GM18520 (cell line): Measurements from ENCODE around the gene ABCG1.

Experiments used
- ATAC-seq: cut with Tn5 transposase; IDR thresholded peaks from one replicate; pipeline ENCODE4 v1.9.1; 2021; ENCODE audit not compliant: unreplicated experiment

The ABCG1 gene

DNA sequence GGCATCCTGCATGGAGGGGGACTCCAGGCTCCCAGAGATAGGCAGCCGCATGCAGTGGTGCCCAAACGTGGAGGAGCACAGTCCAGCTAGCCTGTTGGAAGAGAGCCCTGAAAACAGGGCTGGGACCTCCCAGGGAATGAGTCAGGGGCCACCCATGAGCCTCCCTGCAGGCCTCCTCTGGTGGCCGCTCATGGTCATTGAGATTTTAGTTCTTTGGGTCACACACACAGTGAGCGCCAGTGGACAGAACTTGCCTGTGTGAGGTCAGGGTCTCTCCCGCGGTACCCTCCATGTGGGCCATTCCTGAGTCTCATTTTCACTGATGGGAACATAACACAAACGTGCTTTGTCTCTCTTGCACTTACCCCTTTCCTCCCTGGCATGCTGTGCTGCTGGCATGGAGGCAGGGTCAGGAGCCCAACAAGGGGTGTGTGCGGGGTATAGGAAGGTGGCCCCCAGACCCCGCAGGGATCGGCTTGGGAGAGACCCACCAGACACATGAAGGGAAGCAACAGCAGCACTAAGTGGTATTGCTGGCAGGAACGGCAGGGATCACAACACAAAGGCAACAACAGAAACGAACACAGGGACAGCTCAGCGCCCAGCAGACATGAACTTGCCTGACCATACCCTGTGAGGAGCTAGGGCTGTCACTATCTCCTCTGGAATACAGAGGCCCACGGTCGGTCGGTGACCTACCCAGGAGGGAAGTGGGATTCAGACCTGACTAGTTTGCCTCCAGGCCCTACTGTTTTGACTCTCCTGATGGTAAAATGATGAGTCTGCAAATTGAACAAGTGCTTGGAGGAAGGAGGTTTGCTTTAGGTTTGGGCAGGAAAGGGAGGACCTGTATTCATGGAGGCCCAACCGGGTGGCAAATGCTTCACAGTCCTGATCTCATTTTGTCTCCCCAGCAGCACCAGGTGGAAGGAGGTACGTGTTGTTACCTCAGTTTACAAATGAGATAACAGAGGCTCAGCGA, 31.8 kb downstream of the ABCG1 start:
- no peak for ATAC-seq

DNA sequence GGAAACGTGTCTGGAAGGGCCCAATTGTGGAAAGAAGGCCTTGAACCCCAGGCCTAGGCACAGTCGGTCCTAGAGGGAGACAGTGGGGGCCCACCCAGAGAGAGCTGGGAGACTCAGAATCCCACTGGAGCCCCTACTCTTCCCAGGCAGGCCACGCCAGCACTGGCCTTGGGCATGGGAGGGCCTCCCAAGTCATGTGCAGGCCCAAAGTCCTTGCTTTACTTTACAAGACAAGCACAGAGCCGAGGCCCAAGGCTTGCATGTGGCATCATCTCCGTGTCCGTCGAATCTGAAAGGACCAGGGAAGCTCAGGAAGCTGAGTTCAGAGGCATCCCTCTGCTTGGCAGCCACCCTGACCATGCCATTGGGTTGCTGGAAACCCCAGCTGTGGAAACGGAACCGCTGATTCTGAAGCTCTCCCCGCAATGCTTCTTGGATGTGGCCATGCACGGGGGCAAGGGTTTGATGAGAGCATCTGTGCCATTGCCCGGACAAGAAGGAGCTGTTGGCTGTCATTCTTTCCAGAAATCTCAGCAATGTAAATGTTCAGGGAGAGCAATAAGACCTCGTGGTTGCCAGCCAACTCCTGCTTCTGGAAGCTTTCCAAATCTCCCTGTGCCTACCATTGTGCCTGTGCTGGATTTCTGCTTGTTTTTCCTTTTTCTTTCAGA, 32.8 kb downstream of the ABCG1 start:
- no peak for ATAC-seq

DNA sequence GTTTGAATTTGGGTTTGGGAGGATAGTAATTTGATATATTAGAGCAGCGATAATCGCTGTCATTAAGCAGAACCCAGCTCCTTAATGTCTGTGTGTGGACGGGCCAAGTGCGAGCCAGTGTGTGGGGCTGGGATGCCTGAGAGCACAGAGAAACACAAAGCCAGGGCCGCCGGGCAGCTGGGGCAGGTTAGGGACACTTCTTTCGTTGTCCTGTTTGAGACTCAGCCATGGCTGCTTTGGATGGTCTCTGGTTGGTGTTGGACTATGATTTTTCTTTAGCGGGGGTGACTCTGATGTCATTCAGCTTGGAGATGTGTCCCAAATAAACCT, 33.4 kb downstream of the ABCG1 start:
- no peak for ATAC-seq

DNA sequence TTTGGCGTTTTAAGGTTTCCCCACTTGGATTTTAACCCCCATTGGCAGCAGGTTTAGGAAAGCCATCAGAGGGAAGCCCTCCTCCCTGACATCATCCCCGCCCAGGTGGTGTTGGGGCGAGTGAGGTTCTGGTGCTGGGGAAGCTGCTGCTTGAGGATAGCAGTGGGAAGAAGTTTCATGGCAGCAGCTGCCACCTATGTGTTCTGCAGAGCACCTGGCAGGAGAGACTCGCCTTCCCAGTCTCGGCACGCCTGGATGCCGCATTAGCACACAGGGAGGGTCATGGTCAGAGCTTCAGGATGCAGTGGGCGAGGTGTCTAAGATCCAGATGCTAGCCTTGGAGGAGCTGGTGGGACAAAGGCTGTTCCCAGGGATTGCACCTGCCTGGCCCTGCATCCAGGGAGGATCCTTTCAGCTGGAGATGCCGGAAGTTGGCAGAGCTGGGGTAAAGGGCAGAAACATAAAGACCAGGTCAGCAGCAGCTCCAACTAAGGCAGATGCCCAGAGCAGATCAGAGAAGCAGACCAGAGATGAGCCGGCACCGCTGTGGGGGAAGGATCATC, 33.9 kb downstream of the ABCG1 start:
- no peak for ATAC-seq

DNA sequence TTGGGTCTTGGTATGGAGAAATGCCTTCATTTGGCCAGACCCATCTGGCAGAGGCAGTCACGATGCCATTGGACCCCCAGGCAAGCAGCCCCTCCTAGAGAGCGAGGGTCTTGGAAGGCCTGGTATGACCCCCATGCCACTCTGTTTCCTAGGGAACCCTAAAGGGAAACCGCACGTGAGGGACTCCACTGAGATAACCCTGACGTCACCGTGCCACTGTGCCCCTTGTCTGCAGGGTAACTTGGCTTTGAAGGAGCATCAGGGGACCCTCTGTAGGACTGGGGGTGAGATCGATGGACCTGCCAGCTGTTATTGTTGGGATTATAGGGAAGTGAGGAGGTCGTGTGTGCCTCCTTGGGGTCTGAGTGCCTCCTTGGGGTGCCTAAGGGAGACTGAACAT, 34.5 kb downstream of the ABCG1 start:
- no peak for ATAC-seq

DNA sequence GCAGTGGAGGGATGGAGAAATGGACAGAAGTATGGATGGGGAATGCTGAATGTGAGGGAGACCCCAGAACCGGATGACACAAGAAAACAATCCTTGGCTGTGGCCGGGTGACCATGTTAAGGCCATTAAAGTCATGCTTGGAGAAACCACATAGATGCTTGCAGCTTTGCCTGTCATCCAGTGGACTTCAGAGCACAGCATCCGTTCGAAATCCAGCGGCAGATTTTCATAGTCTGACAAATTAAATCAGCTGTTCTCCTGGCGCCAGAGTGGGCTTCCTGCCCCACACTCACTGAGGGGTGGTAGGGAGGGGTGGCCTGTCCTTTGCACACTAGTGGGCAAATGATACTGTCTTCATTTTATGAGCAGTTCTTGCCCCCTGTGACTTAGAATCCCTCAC, 35.1 kb downstream of the ABCG1 start:
- ATAC-seq: no peak

DNA sequence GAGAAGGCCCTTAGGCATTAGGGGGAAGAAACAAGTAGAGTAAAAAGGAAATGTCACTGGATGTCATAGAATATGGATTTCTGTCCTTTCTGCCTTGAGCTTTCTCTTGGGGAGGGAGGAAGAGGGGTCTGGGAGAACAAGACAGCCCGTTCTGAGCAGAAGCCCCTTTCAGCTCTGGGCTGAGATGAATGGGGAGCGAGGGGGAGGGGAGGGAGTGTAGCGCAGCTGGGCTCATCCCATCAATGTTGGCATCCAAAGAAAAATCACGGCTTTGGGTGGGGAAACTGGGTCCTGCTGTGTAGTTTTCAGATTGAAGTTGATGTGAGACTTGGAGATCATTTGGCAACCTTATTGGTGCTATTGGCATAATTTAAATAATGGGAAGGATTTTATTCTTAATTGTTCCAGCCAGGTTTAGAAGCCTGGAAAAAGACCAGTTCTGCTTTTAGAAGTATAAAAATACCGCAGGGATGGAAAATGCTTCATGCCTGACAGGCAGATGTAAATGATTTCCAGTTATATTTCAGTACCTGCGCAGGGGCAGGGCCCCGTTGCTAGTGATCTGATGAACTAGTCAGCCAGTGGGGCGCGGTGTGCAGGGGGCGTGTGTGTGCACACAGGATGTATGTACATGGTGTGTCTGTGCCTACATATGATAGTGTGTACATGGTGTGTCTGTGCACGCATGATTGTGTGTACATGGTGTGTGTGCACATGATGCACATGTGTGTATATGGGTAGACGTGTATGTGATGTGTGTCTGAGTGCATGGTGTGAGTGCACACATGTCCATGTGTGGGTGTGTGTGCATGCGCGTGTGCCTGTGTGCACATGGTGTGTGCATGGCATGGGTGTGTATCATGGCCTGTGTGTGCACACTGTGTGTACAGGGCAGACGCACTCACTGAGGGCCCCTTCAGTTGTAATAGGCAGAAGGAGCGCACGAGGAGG, 36.0 kb downstream of the ABCG1 start:
- no peak for ATAC-seq

DNA sequence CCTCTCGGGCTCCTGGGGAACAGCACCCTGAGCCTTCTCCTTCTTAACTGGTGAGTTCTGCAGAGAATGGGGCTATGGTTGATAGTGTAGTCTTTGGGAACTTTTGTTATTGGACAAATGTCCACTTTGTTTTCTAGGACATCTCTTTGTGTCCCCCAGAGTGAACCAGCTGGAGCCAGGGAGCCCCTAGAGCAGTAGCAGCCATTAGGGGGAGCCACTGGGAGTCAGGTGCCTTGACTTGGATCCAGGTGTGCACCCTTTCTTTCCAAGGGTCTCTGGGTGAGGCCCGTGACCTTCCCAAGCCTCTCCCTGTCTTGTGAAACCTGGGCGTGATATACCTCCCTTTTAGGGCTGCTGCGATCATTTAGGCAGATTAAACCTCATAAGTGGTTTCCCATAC, 36.9 kb downstream of the ABCG1 start:
- ATAC-seq: no peak

DNA sequence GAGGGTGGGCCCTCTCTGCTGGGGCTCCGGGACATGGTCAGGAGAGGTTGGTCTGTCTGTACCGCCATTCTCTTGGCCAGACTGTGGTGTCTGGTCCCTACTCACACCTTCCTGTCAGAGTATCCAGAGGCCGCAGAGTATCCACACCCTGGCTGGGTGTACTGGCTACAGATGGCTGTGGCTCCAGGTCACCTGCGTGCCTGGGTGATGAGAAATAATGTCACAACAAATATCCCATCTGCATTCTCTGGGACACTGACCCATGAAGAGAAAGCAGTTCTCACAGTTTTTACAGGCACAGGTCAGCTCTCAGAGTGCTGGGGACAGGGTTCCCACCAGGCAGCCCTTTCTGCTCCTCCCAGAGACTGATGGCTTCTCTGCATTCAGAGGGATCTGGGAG, 37.4 kb downstream of the ABCG1 start:
- ATAC-seq: no peak

DNA sequence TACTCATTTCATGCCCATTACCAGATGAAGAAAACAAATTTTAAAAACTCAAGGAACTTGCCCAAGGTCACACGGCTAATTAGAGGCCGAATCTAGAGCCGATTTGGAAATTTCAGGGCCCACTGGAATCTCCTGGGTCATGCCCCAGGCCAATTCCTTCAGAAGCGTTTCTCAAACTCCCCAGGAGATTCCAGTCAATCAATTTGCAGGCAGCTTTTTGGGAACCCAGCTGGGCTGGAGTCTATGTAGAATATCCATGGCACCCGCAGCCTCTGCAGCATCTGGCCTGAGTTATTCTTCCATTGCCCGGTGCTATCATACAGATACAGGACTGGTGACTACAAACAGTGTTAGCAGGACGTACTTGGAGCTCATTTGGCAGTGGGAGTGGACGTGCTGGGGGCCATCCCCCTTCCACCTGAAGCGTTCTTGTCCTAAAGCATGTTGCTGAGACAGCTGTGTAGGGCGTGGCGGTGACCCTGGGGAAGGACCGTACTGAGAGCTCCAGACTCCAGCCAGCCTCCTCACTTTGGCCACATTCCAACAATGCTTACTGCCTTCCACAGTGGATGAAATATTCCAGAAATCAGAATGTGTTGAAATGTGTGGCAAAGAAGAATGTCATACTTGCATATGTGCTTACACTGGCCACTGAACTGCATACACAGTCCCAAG, 38.3 kb downstream of the ABCG1 start:
- no peak for ATAC-seq

DNA sequence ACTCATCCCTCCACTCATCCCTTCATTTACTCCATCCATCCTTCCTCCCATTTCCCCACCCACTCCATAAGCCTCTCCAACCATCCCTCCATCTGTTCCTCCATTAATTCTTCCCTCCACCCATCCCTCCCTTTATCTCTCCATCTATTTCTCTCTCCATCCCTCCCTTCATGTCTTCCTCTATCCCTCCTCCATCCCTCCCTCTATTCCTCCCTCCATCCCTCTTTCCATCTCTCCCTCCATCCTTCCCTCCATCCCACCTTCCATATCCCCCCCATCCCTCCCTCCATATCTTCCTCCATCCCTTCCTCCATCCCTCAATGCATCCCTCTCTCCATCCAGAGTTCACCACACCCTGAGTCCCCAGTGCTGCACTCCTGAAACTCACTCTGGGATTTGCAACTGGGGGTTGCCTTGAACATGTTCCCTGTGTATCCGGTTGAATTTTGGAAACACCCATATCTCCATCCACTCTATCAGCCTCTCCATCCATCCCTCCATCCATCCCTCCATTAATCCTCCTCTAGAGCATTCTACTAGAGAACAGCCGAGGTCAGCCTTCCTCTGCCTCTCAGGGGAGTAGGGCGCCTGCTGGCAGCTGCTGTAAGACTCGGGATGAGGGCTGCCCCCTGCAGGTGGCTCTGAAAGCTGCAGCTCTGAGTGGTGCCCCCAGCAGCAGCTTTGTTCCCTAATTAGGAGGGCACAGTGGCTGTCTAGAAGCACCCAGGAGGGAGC, 39.4 kb downstream of the ABCG1 start:
- ATAC-seq: no peak

DNA sequence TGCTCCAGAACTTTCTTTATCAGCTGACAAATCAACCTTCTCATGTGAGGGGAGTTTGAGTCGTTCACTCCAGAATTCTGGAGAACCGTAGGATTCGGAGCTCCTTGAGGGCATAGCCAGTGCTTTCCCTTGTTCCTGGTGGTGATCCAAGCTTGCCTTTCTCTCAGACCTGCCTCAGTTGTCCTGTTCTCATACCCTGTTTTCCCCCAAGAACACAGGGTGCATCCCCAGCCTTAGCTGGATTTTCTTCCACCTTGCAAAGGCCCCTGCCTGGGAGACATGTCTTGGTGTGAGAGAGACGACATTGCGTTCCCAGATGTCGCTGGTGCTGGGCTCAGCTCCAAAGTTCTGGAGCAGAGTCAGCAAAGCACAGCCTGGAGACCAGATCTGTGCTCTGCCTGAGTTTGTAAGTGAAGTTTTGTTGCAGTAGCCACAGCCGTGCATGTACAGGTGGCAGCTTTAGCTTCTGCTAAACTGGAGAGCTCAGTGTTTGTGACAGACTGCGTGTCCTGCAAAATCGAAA, 40.0 kb downstream of the ABCG1 start:
- no peak for ATAC-seq

DNA sequence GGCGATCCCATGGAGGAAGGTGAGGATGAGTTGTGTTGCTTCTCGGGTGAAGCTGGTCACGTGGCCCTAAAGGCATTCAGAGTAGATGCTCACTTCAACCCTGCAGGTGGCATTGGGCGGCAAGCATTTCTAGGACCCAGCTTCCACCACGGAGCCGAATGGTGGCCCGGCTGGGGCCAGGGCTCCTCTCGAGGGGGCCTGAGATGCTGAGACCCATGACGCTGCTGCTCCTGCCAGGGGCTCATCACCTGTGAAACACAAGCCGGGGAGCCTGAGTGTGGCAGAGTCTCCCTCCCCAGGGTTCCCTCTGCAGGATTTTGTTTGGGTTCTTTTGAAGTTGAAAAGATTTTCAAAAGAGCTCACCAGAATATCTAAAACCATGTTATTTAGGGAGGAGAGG, 41.2 kb downstream of the ABCG1 start:
- no peak for ATAC-seq

DNA sequence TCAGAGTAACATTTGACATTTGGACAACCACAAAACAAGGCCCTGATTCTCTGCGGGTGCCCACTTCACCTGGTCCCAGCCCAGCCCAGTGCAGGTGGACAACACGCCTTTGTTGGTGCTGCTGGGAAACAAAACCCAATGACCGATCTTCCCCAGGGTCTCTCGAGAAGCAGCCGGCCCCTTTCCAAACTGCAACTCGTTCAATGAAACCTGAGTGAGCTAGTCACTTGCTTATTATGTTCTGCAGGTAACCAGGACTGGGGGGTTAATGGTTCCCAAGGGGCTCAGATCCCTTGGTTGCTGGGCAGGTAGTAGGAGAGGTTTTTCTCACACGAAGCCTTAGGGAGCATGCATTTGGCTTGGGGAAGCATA, 42.9 kb downstream of the ABCG1 start:
- ATAC-seq: no peak

DNA sequence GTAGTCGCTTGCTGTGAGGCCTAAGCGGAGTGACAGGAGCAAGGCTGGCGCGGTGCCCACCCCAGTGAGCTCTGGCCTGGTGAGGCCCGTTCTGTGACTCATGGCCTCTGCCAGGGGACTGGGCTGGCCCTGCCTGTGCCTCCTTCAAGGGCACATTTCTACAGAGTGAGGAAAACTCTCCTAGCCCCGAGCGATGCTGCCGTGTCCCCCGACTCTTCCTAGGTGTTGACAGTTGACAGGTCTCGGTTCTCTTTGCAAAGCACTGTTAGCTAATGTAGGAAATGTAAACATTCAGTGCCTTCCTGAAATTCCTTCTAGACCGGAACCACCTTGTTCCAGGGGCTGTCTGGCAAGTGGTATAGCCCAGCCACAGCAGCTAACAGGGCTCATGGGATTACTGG, 43.9 kb downstream of the ABCG1 start:
- no peak for ATAC-seq

DNA sequence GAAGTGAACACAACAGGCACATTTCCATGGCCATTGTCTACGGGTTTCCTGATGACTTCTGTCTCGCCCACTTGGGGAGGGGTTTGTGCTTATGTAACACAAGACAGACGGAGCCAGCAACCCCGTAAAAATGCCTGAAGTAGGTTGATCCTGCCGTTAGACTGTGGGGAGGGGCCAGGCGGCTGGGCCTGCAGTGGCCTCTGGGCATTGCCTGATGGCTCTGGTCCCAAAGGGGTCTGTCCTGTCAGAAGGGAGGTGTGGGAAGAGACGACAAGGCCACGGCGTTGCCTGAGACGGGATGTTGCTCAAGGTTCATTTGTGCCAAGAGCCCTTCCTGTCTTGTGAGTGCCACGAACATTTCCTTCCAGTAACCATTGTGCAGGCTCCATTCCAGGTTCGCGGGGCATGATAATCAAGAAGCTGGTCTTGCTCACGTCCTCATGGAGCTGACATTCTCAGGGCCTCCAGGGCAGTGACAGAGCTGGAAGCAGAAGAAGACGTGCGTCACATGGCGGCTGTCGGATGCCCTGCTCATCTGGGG, 44.7 kb downstream of the ABCG1 start:
- no peak for ATAC-seq

DNA sequence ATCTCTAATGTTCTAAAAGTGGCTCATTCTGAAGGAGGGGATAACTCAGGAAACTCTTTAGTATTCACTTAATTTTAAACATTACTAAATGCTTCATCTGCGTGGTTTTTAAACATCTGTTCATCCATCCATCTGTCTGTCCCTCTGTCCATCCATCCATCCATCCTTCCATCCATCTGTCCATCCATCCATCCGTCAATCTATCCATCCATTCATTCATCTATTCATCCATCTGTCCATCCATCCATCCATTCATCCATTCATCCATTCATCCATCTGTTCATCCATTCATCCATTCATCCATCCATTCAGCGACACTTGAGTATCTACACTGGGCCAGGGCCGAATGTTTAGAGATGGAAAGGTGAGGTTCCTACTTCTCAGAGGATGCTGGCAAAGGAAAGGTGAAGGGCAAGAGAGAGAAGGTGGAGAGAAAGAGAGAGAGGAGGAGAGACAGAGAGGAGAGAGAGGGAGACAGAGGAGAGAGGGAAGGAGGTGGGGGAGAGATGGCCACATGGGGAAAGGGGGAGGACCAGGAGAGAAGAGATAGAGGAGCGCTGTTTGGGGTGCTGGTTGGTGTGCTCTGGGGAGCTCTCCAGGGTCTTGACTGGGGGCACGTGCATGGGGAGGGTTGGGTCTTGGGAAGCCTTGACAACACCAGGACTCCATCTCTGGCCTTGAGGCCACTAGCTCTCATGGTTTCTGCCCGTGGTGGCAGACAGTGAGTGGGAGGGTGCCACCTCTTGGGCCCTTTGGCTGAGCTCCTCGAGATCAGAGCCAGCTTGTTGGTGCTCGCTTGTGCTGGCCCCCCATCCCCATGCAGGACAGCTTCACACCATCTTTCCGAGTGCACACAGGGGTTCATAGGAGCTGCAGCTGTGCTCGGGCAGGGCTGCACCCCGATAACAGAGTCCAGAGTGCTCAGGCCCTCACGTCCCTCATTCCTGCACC, 45.6 kb downstream of the ABCG1 start:
- ATAC-seq: no peak

DNA sequence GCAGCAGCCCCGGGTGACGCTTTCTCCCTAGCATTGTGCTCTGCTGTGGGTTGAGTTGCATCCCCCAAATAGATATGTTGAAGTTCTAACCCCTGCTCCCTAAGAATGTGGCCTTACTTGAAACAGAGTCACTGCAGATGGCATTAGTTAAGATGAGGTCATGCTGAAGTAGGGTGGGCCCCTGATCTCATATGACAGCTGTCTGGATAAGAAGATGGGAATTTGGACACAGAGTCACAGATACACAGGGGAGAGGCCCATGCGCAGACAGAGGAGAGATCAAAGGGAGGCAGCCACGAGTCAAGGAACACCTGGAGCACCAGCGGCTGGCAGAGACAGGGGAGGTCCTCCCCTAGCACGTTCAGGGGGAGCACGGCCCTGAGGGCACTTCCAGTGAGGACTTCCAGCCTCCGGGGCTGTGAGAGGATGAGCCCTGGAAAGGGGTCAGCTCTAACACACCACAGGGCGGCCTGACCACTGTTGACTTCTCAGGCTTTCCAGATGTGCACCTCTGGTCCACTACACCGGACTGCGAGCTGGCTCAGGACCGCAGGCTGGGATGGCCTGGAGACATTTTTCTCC, 46.4 kb downstream of the ABCG1 start:
- no peak for ATAC-seq
